Gastroesophageal sphincter (tissue), 3 donors: Measurements from ENCODE around the gene SV2C.

Source experiments
- CTCF ChIP-seq, 4 experiments: fragments of 200-600 bp in 2 of 4; fragments of 450-650 bp in 2 of 4; sonication (generic) in 1 of 4; IDR thresholded peaks; one replicate each; pipeline ENCODE4 v1.5.1; 2017 to 2019; ENCODE audit warnings: antibody characterized with exemption in 4 of 4, mild to moderate bottlenecking in 2 of 4, moderate library complexity in 2 of 4
- EP300 ChIP-seq: sonication (generic); formaldehyde crosslinking; IDR thresholded peaks from one replicate; pipeline ENCODE4 v1.6.1; 2017; ENCODE audit warnings: antibody characterized with exemption, mild to moderate bottlenecking
- POLR2A ChIP-seq, 2 donors: fragments of 450-650 bp; IDR thresholded peaks; one replicate each; pipeline ENCODE4 v1.6.1; 2017; ENCODE audit warnings: antibody characterized with exemption in 2 of 2, mild to moderate bottlenecking in 2 of 2, moderate library complexity in 1 of 2
- POLR2AphosphoS5 ChIP-seq: sonication (generic); formaldehyde crosslinking; IDR thresholded peaks from one replicate; pipeline ENCODE4 v1.6.1; 2017; ENCODE audit warnings: antibody characterized with exemption

DNA sequence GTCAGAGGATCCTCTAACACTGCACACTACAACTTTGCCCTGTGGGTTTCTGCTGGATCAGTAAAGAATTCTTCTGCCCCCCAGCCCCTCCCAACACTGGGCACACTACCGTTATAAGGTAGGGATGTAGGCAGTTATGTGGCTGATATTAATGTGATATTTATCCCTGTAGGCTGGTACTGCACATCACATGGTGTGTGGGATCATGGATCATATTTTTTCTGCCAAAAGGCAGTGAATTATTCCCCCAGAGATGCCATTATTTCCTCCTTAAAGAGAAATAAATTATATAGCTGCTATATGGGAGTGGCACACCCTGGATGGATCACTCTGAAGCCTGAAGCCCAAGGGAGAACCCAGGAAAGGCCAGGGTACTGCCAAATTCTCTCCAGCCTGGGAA lies 69.5 kb downstream of the SV2C start:
- no peak for TF ChIP-seq CTCF (IDR thresholded peaks at IDR 0.05)
- no peak for TF ChIP-seq POLR2AphosphoS5
- no peak for TF ChIP-seq POLR2A (IDR thresholded peaks at IDR 0.05)
- no peak for TF ChIP-seq EP300
